ENCODE data around the gene SPTLC1.

DNA sequence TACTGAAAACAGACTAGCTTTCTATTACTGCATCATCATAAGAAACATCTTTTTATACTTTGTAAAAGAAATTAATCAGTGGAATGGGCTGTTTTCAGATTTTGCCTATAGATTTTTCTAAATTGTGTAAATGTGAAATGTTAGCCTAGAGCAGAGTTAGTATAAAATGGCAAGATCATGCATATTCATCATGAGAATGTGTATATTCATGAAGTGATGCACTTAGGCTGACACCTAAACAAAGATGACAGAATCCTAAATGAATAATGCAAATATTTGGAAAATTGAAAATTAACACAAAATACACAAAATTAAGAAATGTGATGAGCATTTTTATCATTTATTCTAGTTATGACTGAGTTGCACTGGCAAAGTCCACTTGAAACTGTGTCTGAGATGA is 57.2 kb downstream of the SPTLC1 start:
- TF ChIP-seq CTCF (IDR thresholded peaks at IDR 0.05; ENCODE audit: low read length): no peak
- TF ChIP-seq EZH2 (IDR thresholded peaks at IDR 0.05; ENCODE audit: borderline replicate concordance, low read length): no peak
